Spleen (tissue), 7 donors: Measurements from ENCODE around the gene FAT3.

Experiments used
- POLR2A ChIP-seq, 3 donors: fragments of 450-650 bp; IDR thresholded peaks; one replicate each; pipeline ENCODE4 v1.5.1; 2017; ENCODE audit warnings: antibody characterized with exemption in 3 of 3, mild to moderate bottlenecking in 1 of 3
- POLR2AphosphoS5 ChIP-seq, 3 donors: sonication (generic); formaldehyde crosslinking; IDR thresholded peaks; one replicate each; pipeline ENCODE4 v1.5.1; 2017; ENCODE audit warnings: antibody characterized with exemption in 3 of 3
- TF ChIP-seq, protein P1 (sequence below), 11 experiments: fragments of 200-600 bp in 7 of 11; fragments of 450-650 bp in 4 of 11; sonication (generic) in 4 of 11; IDR thresholded peaks in 8 of 11; conservative IDR thresholded peaks in 3 of 11; 1 replicate in 7 of 11; 2 replicates in 4 of 11; pipeline versions ENCODE4 v1.4.0 to v1.8.0; 2016 to 2021; ENCODE audit warnings: antibody characterized with exemption in 11 of 11, inconsistent platforms in 4 of 11, mild to moderate bottlenecking in 1 of 11
- donor health status: DM: no; HTN: no; CAD: no; lungs with moderate emphysema.
- donor health status: DM: no; HTN: no; CAD: no.
- donor health status: DM: no; HTN: no; CAD: no.

DNA sequence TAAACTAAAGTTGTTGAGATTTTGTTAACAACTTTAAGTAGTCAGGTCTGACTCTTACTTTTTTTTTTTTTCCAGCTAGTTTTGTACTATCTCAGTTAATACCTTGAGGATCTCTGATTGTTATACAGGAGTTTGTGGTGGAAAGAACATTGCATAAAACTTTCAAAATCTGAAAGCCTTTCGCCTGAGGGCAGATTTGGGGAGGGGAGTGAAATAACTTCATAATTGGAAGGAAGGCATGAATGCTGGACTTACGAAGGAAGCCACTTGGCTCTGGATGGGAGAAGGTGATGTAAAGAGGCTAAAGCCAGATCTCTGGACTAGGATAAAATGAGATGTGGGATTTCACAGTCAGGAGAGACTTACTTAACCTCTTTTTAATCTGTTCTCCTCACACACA, 18.2 kb upstream of the FAT3 start:
- TF ChIP-seq, protein P1, sequence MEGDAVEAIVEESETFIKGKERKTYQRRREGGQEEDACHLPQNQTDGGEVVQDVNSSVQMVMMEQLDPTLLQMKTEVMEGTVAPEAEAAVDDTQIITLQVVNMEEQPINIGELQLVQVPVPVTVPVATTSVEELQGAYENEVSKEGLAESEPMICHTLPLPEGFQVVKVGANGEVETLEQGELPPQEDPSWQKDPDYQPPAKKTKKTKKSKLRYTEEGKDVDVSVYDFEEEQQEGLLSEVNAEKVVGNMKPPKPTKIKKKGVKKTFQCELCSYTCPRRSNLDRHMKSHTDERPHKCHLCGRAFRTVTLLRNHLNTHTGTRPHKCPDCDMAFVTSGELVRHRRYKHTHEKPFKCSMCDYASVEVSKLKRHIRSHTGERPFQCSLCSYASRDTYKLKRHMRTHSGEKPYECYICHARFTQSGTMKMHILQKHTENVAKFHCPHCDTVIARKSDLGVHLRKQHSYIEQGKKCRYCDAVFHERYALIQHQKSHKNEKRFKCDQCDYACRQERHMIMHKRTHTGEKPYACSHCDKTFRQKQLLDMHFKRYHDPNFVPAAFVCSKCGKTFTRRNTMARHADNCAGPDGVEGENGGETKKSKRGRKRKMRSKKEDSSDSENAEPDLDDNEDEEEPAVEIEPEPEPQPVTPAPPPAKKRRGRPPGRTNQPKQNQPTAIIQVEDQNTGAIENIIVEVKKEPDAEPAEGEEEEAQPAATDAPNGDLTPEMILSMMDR (IDR thresholded peaks at IDR 0.05 in 8 of 11, conservative IDR thresholded peaks at IDR 0.05 in 3 of 11) = no peak
- TF ChIP-seq POLR2A (IDR thresholded peaks at IDR 0.05) (no peak), POLR2AphosphoS5 (IDR thresholded peaks at IDR 0.05) (no peak)
